ENCODE results near the gene DNAJC22.

GRCh38 chr12:49334226-49334625 is 12.5 kb upstream of the DNAJC22 start:
- TF ChIP-seq, protein P1, sequence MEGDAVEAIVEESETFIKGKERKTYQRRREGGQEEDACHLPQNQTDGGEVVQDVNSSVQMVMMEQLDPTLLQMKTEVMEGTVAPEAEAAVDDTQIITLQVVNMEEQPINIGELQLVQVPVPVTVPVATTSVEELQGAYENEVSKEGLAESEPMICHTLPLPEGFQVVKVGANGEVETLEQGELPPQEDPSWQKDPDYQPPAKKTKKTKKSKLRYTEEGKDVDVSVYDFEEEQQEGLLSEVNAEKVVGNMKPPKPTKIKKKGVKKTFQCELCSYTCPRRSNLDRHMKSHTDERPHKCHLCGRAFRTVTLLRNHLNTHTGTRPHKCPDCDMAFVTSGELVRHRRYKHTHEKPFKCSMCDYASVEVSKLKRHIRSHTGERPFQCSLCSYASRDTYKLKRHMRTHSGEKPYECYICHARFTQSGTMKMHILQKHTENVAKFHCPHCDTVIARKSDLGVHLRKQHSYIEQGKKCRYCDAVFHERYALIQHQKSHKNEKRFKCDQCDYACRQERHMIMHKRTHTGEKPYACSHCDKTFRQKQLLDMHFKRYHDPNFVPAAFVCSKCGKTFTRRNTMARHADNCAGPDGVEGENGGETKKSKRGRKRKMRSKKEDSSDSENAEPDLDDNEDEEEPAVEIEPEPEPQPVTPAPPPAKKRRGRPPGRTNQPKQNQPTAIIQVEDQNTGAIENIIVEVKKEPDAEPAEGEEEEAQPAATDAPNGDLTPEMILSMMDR (IDR thresholded peaks at IDR 0.05; ENCODE audit: insufficient read depth, low read length, poor library complexity, severe bottlenecking): no peak
- TF ChIP-seq EZH2phosphoT487 (conservative IDR thresholded peaks at IDR 0.05; ENCODE audit: low read length): no peak
